ENCODE results near the gene KLK15.
"Not testable (repeated sequence)": the region's sequence is repeated elsewhere in the genome, so short reads cannot be mapped to it uniquely, and the experiment has no call there.

The KLK15 gene

GRCh38 chr19:50790922-50791467 is 42.4 kb downstream of the KLK15 start:
- DNase-seq (ENCODE audit: low spot score): no peak
- in situ Hi-C loops (cut with MboI; ENCODE audit: low sequenced_read_pairs, unreplicated experiment): loop anchor here (10.0 to 25.0 kb wide), 3 partner anchors 124 to 429 kb away; partner anchors contain the start of genes KLK4 and NAPSA
- no peak for TF ChIP-seq CTCF (IDR thresholded peaks at IDR 0.05; ENCODE audit: borderline replicate concordance, control extremely low read depth, extremely low read depth, insufficient read depth, missing control alignments)

GRCh38 chr19:50790396-50790795 is 43.0 kb downstream of the KLK15 start, which contains the start of gene ACP4:
Gene ACP4 (plus strand): TSS chr19:50790415. CDS start chr19:50790415, 0 bp downstream.
- in situ Hi-C loops (cut with MboI; ENCODE audit: low sequenced_read_pairs, unreplicated experiment): loop anchor here (10.0 to 25.0 kb wide), 3 partner anchors 124 to 428 kb away; partner anchors contain the start of genes KLK4 and NAPSA
- DNase-seq (ENCODE audit: low spot score): no peak
- no peak for TF ChIP-seq CTCF (IDR thresholded peaks at IDR 0.05; ENCODE audit: borderline replicate concordance, control extremely low read depth, extremely low read depth, insufficient read depth, missing control alignments)

- DNase-seq (ENCODE audit: low spot score): no peak
- in situ Hi-C loops (cut with MboI; ENCODE audit: low sequenced_read_pairs, unreplicated experiment): loop anchor here (25.0 kb wide), 2 partner anchors 248 to 423 kb away; partner anchors contain the start of gene NAPSA
- no peak for TF ChIP-seq CTCF (IDR thresholded peaks at IDR 0.05; ENCODE audit: borderline replicate concordance, control extremely low read depth, extremely low read depth, insufficient read depth, missing control alignments)
Measured at GRCh38 chr19:50785329-50785728, 48.0 kb downstream of the KLK15 start.

- in situ Hi-C loops (cut with MboI; ENCODE audit: low sequenced_read_pairs, unreplicated experiment): loop anchor here (25.0 kb wide), 2 partner anchors 247 to 422 kb away; partner anchors contain the start of gene NAPSA
- no peak for DNase-seq (ENCODE audit: low spot score)
- no peak for TF ChIP-seq CTCF (IDR thresholded peaks at IDR 0.05; ENCODE audit: borderline replicate concordance, control extremely low read depth, extremely low read depth, insufficient read depth, missing control alignments)
Measured at GRCh38 chr19:50784710-50785109, 48.7 kb downstream of the KLK15 start.

- not testable (repeated sequence) for DNase-seq (ENCODE audit: low spot score)
- in situ Hi-C loops (cut with MboI; ENCODE audit: low sequenced_read_pairs, unreplicated experiment): loop anchor here (25.0 kb wide), 2 partner anchors 246 to 421 kb away; partner anchors contain the start of gene NAPSA
Measured at GRCh38 chr19:50783848-50784152, 49.6 kb downstream of the KLK15 start.

GRCh38 chr19:50780753-50781435 is 52.5 kb downstream of the KLK15 start:
- no peak for TF ChIP-seq CTCF (IDR thresholded peaks at IDR 0.05; ENCODE audit: borderline replicate concordance, control extremely low read depth, extremely low read depth, insufficient read depth, missing control alignments)
- in situ Hi-C loops (cut with MboI; ENCODE audit: low sequenced_read_pairs, unreplicated experiment): loop anchor here (25.0 kb wide), 2 partner anchors 244 to 419 kb away; partner anchors contain the start of gene NAPSA
- DNase-seq (ENCODE audit: low spot score): no peak
